ENCODE measurements around the gene CHCHD4. TPM values are rescaled to one million over a fixed set of nuclear protein-coding genes. Genes with fewer than 3 reads are reported as not detected.
"Not testable (repeated sequence)": the region's sequence is repeated elsewhere in the genome, so short reads cannot be mapped to it uniquely, and the experiment has no call there.

CHCHD4 gene
- total RNA-seq, 4 donors from 2014 or later = 4.2 to 17.8 (median 16.3) TPM

GRCh38 chr3:14117468-14118399 lies 6.9 kb downstream of the CHCHD4 start:
- no peak overlapping the region for H3K4me3 ChIP-seq
- intact Hi-C loops (cut with DNase I) = loop anchor here (10.0 kb wide), 1 partner anchor 223 kb away; no protein-coding TSS in a partner anchor
- H3K4me1 ChIP-seq = peaks cover 7 to 60% (median 16%) of the 10 kb centered on the region in 3 donors
- no peak for DNase-seq
- 75 to 84% methylated on average over 10 of the region's 10 CpGs for WGBS, 2 donors
- no peaks in the 10 kb centered on the region for H3K27me3 ChIP-seq
- H3K9me3 ChIP-seq = no peaks in the 10 kb centered on the region
- peak overlapping the region in 2 of 4 donors; percentile 70 to 73 for H3K27ac ChIP-seq
- peaks cover 0 to 53% (median 16%) of the 10 kb centered on the region in 3 donors for H3K36me3 ChIP-seq
- no peak for TF ChIP-seq POLR2A (IDR thresholded peaks at IDR 0.05)
- TF ChIP-seq, protein P1, sequence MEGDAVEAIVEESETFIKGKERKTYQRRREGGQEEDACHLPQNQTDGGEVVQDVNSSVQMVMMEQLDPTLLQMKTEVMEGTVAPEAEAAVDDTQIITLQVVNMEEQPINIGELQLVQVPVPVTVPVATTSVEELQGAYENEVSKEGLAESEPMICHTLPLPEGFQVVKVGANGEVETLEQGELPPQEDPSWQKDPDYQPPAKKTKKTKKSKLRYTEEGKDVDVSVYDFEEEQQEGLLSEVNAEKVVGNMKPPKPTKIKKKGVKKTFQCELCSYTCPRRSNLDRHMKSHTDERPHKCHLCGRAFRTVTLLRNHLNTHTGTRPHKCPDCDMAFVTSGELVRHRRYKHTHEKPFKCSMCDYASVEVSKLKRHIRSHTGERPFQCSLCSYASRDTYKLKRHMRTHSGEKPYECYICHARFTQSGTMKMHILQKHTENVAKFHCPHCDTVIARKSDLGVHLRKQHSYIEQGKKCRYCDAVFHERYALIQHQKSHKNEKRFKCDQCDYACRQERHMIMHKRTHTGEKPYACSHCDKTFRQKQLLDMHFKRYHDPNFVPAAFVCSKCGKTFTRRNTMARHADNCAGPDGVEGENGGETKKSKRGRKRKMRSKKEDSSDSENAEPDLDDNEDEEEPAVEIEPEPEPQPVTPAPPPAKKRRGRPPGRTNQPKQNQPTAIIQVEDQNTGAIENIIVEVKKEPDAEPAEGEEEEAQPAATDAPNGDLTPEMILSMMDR (IDR thresholded peaks at IDR 0.05) = no peak

DNA sequence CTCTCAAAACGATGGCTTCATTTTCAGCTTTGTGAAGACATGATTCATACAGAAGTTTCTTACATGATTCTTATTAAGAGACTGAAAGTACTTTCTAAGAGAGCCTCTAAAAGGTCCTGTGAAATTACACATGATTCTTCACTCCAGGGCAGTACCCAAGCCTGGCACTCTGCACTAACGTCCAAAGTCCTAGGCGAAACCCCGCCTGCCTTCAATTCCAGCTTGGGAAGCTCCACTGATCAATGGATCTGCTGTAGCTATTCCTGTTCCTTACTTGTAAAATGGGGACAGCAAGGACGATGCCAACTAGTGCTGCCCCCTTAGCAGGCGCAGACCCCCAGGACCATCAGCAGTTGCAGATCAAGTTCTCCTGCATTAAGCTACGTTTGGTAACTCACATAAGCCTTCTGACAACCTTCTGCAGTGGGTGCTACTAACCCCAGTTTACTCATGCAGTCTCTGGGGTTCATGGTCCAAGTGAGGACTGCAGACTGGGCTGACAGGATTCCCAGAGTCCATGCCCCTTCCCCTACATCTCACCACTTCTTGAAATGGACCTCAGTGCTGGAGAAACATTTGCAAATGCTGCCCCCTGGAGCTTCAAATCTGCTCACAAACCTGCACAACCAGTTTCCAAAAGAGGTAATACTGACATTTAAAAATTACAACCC lies 10.6 kb downstream of the CHCHD4 start:
- Histone ChIP-seq H3K4me3 (no peak overlapping the region), H3K27ac (no peak overlapping the region), H3K36me3 (peaks cover 0 to 62% (median 16%) of the 10 kb centered on the region in 3 donors), H3K9me3 (no peaks in the 10 kb centered on the region), H3K4me1 (peaks cover 4 to 33% (median 11%) of the 10 kb centered on the region in 3 donors), H3K27me3 (no peaks in the 10 kb centered on the region)
- 94 to 95% methylated on average over 6 to 7 of the region's 7 CpGs for WGBS, 2 donors
- TF ChIP-seq, protein P1 (IDR thresholded peaks at IDR 0.05) = peak in 3 of 6 experiments; percentile 25 to 50 (median 45)
- TF ChIP-seq POLR2A (IDR thresholded peaks at IDR 0.05) = no peak
- intact Hi-C loops (cut with DNase I) = loop anchor here (10.0 kb wide), 1 partner anchor 219 kb away; no protein-coding TSS in a partner anchor
- DNase-seq = no peak

DNA sequence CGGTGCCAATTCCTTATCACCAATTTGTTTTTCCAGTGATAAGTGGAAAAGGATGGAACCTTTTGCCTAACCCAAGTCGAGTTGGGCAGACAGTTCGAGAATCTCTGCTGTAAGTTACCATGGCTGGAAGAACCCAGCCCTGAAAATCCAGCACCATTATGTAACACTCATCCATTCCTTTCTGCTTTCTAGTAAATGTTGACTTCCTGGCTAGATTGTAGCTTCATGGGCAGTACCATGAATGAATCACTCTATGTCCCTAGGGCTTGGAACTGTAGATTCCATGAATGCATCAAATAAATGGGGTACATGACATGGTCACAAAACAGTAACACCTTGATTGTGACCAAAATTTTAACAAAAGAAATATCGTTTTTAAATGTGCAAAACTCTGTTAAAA lies 14.0 kb downstream of the CHCHD4 start:
- H3K27me3 ChIP-seq = no peaks in the 10 kb centered on the region
- H3K27ac ChIP-seq = no peak overlapping the region
- no peak overlapping the region for H3K4me3 ChIP-seq
- H3K9me3 ChIP-seq = no peaks in the 10 kb centered on the region
- 86 to 88% methylated on average over 4 of the region's 4 CpGs for WGBS, 2 donors
- peaks cover 0 to 55% (median 11%) of the 10 kb centered on the region in 3 donors for H3K36me3 ChIP-seq
- DNase-seq = no peak
- intact Hi-C loops (cut with DNase I) = loop anchor here (10.0 kb wide), 1 partner anchor 216 kb away; no protein-coding TSS in a partner anchor
- TF ChIP-seq, protein P1 (IDR thresholded peaks at IDR 0.05) = no peak
- TF ChIP-seq POLR2A (IDR thresholded peaks at IDR 0.05) = no peak
- H3K4me1 ChIP-seq = peaks cover 0 to 16% (median 0%) of the 10 kb centered on the region in 3 donors

DNA sequence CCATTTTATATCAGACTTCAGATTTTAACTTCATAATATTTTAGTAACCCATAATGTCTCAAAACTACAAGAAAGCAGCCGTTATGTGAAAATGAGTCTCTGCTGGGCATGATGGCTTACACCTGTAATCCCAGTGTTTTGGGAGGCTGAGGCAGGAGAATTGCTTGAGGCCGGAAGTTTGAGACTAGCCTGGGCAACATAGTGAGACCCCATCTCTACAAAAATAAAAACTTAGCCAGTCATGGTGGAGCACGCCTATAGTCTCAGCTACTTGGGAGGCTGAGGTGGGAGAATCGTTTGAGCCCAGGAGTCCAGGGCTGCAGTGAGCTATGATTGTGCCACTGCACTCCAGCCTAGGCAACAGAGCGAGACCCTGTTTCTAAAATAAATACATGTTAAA lies 14.8 kb downstream of the CHCHD4 start:
- H3K27me3 ChIP-seq, DNase-seq, H3K9me3 ChIP-seq, H3K27ac ChIP-seq, H3K4me3 ChIP-seq: not testable (repeated sequence)
- WGBS, 2 donors = 94 to 97% methylated on average over 5 of the region's 5 CpGs
- Histone ChIP-seq H3K36me3 (peaks cover 0 to 46% (median 2%) of the 10 kb centered on the region in 3 donors), H3K4me1 (peaks cover 0 to 14% (median 0%) of the 10 kb centered on the region in 3 donors)
- intact Hi-C loops (cut with DNase I) = loop anchor here (10.0 kb wide), 1 partner anchor 215 kb away; no protein-coding TSS in a partner anchor

DNA sequence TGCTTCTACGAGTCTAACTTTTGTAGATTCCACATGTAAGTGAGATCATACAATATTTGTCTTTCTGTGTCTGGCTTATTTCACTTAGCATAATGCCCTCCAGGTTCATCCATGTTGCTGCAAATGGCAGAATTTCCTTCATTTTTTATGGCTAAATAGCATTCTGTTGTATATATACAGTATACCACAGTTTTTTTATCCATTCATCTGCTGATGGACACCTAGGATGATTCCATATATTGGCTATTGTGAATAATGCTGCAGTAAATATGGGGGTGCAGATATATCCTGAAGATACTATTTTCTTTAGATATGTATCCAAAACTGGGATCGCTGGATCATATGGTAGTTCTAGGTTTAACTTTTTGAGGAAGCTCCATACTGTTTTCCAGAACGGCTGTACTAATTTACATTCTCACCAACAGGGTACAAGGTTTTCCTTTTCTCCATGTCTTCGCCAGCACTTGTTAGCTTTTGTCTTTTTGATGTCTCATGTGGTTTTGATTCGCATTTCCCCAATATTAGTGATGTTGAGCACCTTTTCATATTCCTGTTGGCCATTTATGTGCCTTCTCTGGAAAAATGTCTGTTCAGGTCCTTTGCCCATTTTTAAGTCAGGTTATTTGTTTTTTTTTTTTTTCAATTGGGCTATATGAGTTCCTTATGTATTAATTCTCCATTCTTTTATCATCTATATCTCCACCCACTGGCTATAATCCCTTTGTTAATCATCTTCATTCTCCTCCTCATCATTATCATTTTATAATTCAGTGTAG lies 26.9 kb downstream of the CHCHD4 start:
- Histone ChIP-seq H3K27ac (no peak overlapping the region), H3K27me3 (no peaks in the 10 kb centered on the region), H3K4me3 (no peak overlapping the region), H3K4me1 (no peaks in the 10 kb centered on the region), H3K36me3 (peaks cover 0 to 5% (median 0%) of the 10 kb centered on the region in 3 donors), H3K9me3 (peaks cover 0 to 10% (median 0%) of the 10 kb centered on the region in 3 donors)
- TF ChIP-seq POLR2A (IDR thresholded peaks at IDR 0.05) = no peak
- TF ChIP-seq, protein P1 (IDR thresholded peaks at IDR 0.05) = no peak
- 91 to 92% methylated on average over 5 of the region's 5 CpGs for WGBS, 2 donors
- no peak for DNase-seq
- intact Hi-C loops (cut with DNase I) = no loop called here

Data from esophagus squamous epithelium (tissue), 5 donors.